NCI-H187 (cell line): ENCODE measurements around the gene DET1.
"Not testable (repeated sequence)": the region's sequence is repeated elsewhere in the genome, so short reads cannot be mapped to it uniquely, and the experiment has no call there.

Experiments used
- DNase-seq, 2 experiments: peaks; one replicate each; lab custom pipeline; 2025; lab: John Stamatoyannopoulos, UW

Gene DET1

GRCh38 chr15:88497109-88497765 is 49.2 kb downstream of the DET1 start:
- no peak for DNase-seq

- DNase-seq = no peak
Measured at GRCh38 chr15:88493844-88494243, 52.6 kb downstream of the DET1 start.

- DNase-seq = peak in 1 of 2 experiments; percentile 54
Measured at GRCh38 chr15:88491158-88491557, 55.3 kb downstream of the DET1 start.

GRCh38 chr15:88490036-88490435 is 56.4 kb downstream of the DET1 start:
- DNase-seq = no peak

- no peak for DNase-seq
Measured at GRCh38 chr15:88489321-88489720, 57.2 kb downstream of the DET1 start.

GRCh38 chr15:88487796-88488523 is 58.5 kb downstream of the DET1 start:
- no peak for DNase-seq

- no peak for DNase-seq
Measured at GRCh38 chr15:88487178-88487795, 59.2 kb downstream of the DET1 start.

GRCh38 chr15:88484682-88485331 is 61.7 kb downstream of the DET1 start:
- DNase-seq = no peak

- no peak for DNase-seq
Measured at GRCh38 chr15:88482263-88482662, 64.2 kb downstream of the DET1 start.

- no peak for DNase-seq
Measured at GRCh38 chr15:88480981-88481380, 65.5 kb downstream of the DET1 start.

GRCh38 chr15:88479169-88479568 is 67.3 kb downstream of the DET1 start:
- DNase-seq = no peak

GRCh38 chr15:88477904-88478303 is 68.6 kb downstream of the DET1 start:
- no peak for DNase-seq

GRCh38 chr15:88477126-88477525 is 69.4 kb downstream of the DET1 start:
- DNase-seq = no peak

GRCh38 chr15:88476635-88477060 is 69.8 kb downstream of the DET1 start:
- no peak for DNase-seq

GRCh38 chr15:88473661-88474293 is 72.7 kb downstream of the DET1 start:
- DNase-seq = not testable (repeated sequence)

- DNase-seq = no peak
Measured at GRCh38 chr15:88472225-88472624, 74.3 kb downstream of the DET1 start.

GRCh38 chr15:88470625-88471372 is 75.7 kb downstream of the DET1 start:
- DNase-seq = no peak

- DNase-seq = no peak
Measured at GRCh38 chr15:88469321-88469720, 77.2 kb downstream of the DET1 start.

- not testable (repeated sequence) for DNase-seq
Measured at GRCh38 chr15:88468721-88469120, 77.8 kb downstream of the DET1 start.

GRCh38 chr15:88467935-88468528 is 78.4 kb downstream of the DET1 start:
- no peak for DNase-seq
